ENCODE results near the gene PIMREG.

The PIMREG gene

DNA sequence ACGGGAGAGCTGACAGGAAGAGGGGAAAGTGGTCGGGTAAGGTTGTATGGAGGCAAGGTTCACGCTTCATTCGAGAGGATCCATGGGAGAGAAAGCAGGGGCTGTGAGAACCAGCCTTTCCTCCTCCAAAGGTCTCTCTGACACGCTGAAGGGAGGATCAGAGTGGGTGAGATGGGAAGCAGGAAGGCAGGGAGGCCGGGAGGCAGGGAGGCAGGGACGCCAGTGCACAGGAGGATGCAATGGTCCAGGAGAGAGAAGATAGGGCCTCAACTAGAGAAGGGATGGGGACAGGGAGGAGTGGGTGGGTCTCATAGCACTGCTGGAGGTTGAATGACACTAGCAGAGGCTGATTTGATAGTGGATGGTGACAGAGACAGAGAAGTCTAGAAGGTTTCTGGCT lies 54.1 kb downstream of the PIMREG start:
- no peaks in the 10 kb centered on the region for H3K79me2 ChIP-seq (ENCODE audit: insufficient read depth, low read length)
- no peaks in the 10 kb centered on the region for H3K9me3 ChIP-seq (ENCODE audit: low read length)
- no peaks in the 10 kb centered on the region for H3K9me2 ChIP-seq (ENCODE audit: low read depth, low read length)
- no peaks in the 10 kb centered on the region for H3K36me3 ChIP-seq (ENCODE audit: insufficient read depth, low read length)
- no peaks in the 10 kb centered on the region for H3K4me1 ChIP-seq (ENCODE audit: insufficient read depth, low read length, severe bottlenecking)
- no peak overlapping the region for H3K9ac ChIP-seq (ENCODE audit: low read length)
- no peaks in the 10 kb centered on the region for H3F3A ChIP-seq (ENCODE audit: insufficient read depth, low read length)
- no peaks in the 10 kb centered on the region for H4K20me1 ChIP-seq (ENCODE audit: insufficient read depth, low read length)
- TF ChIP-seq, protein P1, sequence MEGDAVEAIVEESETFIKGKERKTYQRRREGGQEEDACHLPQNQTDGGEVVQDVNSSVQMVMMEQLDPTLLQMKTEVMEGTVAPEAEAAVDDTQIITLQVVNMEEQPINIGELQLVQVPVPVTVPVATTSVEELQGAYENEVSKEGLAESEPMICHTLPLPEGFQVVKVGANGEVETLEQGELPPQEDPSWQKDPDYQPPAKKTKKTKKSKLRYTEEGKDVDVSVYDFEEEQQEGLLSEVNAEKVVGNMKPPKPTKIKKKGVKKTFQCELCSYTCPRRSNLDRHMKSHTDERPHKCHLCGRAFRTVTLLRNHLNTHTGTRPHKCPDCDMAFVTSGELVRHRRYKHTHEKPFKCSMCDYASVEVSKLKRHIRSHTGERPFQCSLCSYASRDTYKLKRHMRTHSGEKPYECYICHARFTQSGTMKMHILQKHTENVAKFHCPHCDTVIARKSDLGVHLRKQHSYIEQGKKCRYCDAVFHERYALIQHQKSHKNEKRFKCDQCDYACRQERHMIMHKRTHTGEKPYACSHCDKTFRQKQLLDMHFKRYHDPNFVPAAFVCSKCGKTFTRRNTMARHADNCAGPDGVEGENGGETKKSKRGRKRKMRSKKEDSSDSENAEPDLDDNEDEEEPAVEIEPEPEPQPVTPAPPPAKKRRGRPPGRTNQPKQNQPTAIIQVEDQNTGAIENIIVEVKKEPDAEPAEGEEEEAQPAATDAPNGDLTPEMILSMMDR (IDR thresholded peaks at IDR 0.05; ENCODE audit: low read length), result no peak
- no peak for TF ChIP-seq EZH2 (IDR thresholded peaks at IDR 0.05; ENCODE audit: borderline replicate concordance, low read length)
- no peak overlapping the region for H3K4me2 ChIP-seq (ENCODE audit: low read length)
- H3K4me3 ChIP-seq (ENCODE audit: low read depth, low read length, poor library complexity, severe bottlenecking), result no peak overlapping the region
- no peaks in the 10 kb centered on the region for H3K27me3 ChIP-seq (ENCODE audit: insufficient read depth, low read length)
- no peak overlapping the region for H3K27ac ChIP-seq (ENCODE audit: low read depth, low read length, poor library complexity, severe bottlenecking)
- no peak overlapping the region for H2AFZ ChIP-seq (ENCODE audit: low read length)

DNA sequence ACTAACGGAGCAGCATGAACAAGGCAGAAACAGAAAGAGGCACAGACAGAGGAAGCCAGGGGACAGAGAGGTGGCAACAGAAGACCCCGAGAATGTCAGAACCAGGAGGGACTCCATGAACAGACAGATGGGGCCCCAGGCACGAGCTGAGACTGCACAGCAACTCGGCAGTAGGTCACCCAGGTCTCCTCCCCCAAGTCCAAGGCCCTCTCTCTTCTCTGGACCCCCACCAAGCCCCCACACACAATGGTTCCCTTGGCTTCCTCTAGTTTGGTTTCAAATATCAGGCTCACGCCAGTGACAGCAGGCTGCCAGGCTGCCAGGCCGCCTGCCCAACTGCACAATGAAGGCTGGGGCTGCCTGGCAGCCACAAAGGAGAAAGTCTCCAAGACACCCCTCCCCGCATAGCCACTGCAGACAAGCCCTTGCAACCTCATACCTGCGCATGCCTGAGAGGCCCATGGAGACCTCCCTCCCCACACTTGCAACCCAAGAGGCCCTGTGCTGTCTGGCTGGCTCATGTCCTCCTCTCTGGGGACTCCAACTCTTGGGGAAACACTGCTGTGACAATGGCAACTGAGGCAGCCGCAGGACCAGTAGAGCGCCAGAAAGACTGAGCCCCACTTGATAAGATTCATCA lies 54.8 kb downstream of the PIMREG start:
- Histone ChIP-seq H3K4me3 (ENCODE audit: low read depth, low read length, poor library complexity, severe bottlenecking) (no peak overlapping the region), H3K36me3 (ENCODE audit: insufficient read depth, low read length) (no peaks in the 10 kb centered on the region), H3K27me3 (ENCODE audit: insufficient read depth, low read length) (no peaks in the 10 kb centered on the region), H3K9me3 (ENCODE audit: low read length) (no peaks in the 10 kb centered on the region), H3K9me2 (ENCODE audit: low read depth, low read length) (no peaks in the 10 kb centered on the region), H3F3A (ENCODE audit: insufficient read depth, low read length) (no peaks in the 10 kb centered on the region), H2AFZ (ENCODE audit: low read length) (no peak overlapping the region), H4K20me1 (ENCODE audit: insufficient read depth, low read length) (no peaks in the 10 kb centered on the region), H3K4me1 (ENCODE audit: insufficient read depth, low read length, severe bottlenecking) (no peaks in the 10 kb centered on the region), H3K27ac (ENCODE audit: low read depth, low read length, poor library complexity, severe bottlenecking) (no peak overlapping the region), H3K9ac (ENCODE audit: low read length) (no peak overlapping the region), H3K4me2 (ENCODE audit: low read length) (no peak overlapping the region), H3K79me2 (ENCODE audit: insufficient read depth, low read length) (no peaks in the 10 kb centered on the region)
- TF ChIP-seq, protein P1 (IDR thresholded peaks at IDR 0.05; ENCODE audit: low read length), result no peak
- TF ChIP-seq EZH2 (IDR thresholded peaks at IDR 0.05; ENCODE audit: borderline replicate concordance, low read length), result no peak

Data from OCI-LY1 (cell line).